Measurements from ENCODE around the gene HAPLN3. TPM values are rescaled to one million over a fixed set of nuclear protein-coding genes. Genes with fewer than 3 reads are reported as not detected.

The HAPLN3 gene
- total RNA-seq, 2 experiments from 2014 or later, result 66.9 to 67.5 TPM

Other genes with a start within 250 kb of the HAPLN3 start
- gene ACAN, start 92.1 kb downstream of the HAPLN3 start, total RNA-seq, result not detected
- 10 to 100 TPM; 46.5 to 51.1 TPM for gene MFGE8, start 17.8 kb upstream of the HAPLN3 start, total RNA-seq
- 10 to 100 TPM; 62.4 to 63.5 TPM for gene ABHD2, start 192.9 kb upstream of the HAPLN3 start, total RNA-seq

Measured in activated CD4-positive, alpha-beta memory T cell treated with anti-CD3 and anti-CD28 coated beads, Interleukin-2, amount 10 ng/mL, durations not matched to agents 7 days and 5 days (primary cell).